Inflammatory macrophage treated with lipopolysaccharide for 1 hour (primary cell): ENCODE measurements around the gene BRIX1.
A peak's percentile ranks its signal among the peaks of the same experiment; 100 is the strongest.

Experiments
- DNase-seq, 2 donors: peaks; one replicate each; pipeline ENCODE4 v3.0.0-alpha.2; 2020 to 2022

Gene BRIX1

DNA sequence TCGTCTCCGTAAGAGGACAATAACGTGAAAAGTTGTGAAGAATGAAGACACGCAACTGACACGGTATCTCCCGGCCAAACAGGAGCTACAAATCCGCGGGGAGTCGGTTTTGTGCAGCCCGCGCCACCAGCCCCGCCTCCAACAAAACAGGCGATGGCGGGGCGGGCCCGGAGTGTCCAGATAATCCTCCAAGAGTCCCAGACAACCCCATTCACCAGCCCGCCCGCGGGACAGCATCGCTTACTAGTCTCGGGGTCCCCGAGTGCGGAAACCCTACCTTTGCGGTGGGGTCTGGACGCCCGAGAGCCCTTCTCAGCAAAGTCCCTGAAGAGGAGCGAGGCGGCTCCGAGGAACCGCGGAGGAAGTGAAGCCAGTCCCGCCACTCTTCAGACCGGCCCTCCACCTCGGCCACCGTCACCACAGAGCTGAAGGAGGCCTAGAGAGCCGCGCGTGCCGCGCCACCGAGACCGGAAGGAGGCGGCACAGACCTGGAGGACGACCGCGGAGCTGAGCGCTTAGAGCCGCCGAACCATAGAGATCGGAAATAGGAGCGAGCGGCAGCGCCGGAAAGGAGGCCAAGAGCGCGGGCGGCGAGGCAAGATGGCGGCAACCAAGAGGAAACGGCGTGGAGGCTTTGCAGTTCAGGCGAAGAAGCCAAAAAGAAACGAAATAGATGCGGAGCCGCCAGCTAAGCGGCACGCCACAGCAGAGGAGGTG, at the start of gene BRIX1, which contains the start of gene RAD1:
TSS of gene BRIX1 (plus strand) at position 573 of the 717 bp plus-strand sequence. CDS start at position 601, 28 bp downstream.
TSS of gene RAD1 (minus strand) at position 366 of the 717 bp plus-strand sequence. CDS start 612 bp downstream, outside the sequence.
- DNase-seq = peak; percentile 94 to 96

DNA sequence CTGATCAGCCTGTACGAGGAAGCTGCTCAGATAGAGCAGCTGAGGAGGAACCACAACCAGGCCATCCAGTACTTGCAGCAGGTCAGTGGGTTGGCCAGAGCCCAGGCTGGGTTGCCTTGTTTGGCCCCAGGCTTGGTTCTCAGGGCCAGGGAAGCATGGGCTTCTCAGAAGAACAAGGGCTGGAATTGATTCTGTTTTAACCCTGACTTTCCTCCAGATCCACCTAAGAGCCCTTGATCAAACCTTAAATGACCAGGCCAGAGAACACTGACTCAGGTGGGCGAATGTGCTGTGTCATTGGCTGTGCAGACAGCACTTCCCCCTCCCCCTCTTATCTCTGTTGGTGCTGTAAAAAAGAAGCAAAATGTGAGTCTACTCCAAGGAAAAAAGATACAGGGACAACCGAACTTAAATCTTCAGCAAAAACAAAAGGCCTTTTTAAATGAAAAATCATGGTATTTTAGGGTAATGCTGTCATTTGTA, 48.5 kb upstream of the BRIX1 start:
- no peak for DNase-seq

GRCh38 chr5:34867660-34868059, 47.9 kb upstream of the BRIX1 start:
- DNase-seq = no peak

- no peak for DNase-seq
These were observed 46.7 kb upstream of the BRIX1 start for GRCh38 chr5:34868791-34869190.

DNA sequence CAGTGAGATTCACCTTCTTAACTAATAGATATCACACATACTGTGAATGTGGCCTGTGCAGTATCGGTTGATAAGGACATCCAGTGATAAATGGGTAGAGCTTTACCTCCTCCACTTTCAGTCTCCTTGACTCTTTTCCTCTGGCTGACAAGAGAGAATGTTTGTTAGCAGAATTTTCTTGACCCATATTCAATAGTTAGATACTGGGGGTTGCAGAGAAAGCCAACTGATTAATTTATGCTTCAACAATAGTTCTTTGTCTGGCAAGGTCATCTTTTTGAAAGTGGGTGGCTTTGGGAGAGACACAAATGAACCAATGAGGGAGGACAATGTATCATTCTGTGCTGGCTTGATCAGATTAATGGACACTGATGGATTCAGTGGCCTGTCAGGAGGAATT, 46.3 kb upstream of the BRIX1 start:
- no peak for DNase-seq

- no peak for DNase-seq
These were observed 45.1 kb upstream of the BRIX1 start for GRCh38 chr5:34870382-34870781.

DNA sequence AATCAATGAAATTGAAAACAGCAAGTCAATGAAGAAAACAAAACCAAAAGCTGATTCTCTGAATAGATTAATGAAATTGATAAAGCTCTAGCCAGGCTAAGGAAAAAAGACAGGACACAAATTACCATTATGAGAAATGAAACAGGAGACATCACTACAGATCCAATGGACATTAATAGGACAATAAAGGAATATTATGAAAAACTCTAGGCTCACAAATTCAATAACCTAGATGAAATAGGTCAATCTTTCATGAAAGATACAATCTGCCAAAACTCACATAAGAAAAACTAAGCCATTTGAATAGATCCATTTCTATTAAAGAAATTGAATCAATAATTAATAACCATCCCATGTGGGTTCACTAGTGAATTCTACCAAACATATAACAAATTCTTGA, 39.2 kb upstream of the BRIX1 start:
- DNase-seq = no peak

DNA sequence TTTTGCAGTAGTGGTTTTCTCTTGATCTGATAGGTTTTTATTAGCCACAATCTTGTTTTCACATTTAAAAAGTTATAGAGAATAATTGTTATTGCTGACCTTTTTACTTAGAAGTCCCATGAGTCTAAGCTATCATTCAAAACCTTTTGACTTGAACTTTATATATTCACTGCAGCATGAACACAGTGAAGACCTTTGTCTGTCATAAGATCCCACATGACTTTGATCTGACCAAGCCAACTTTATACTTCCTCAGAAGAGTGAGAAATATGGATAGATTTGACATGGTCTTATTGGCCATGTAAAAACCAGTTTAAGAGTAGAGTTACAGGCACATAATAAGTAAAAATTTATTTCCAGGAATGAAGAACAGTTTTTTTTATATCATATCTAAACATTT, 34.3 kb upstream of the BRIX1 start:
- DNase-seq = no peak

- no peak for DNase-seq
These were observed 29.0 kb upstream of the BRIX1 start for GRCh38 chr5:34886392-34887119.

DNA sequence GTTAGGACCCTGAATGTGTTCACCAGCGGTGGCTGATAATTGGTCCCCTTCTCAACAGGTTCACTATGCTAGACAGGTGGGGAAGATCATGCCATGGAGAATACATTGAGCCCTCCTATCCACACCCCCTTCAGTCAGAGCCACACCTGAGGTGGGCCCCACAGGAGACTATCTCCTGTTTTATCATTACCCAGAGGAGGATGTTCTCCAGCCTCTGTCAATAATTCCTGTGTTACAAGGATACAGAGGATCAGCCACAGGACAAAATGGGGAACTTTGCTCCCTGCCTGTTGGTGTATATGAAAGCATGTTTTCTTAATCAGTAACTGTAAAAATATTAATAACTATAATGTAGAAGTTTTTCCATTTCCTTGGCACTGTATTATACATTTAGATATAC, 26.1 kb upstream of the BRIX1 start:
- DNase-seq = no peak

DNA sequence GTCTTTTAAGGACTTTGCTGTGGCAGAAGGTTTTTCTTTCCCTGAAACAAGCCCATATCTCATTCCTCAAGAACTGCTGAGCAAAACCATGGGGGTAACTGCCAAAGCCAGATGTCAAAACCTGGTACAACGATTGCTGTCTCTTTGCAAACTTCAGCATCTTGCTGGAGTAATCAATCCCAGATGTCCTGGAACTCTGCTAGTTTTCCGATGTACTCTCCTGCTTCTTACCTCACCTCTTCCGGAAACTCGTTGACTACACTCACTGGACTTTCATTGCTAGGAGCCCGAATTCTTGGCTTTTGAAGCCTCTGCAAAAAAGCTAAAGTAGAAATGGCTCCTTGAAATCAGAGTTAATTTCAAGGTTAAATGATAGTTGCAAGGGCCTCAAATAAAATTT, 23.5 kb upstream of the BRIX1 start:
- no peak for DNase-seq

DNA sequence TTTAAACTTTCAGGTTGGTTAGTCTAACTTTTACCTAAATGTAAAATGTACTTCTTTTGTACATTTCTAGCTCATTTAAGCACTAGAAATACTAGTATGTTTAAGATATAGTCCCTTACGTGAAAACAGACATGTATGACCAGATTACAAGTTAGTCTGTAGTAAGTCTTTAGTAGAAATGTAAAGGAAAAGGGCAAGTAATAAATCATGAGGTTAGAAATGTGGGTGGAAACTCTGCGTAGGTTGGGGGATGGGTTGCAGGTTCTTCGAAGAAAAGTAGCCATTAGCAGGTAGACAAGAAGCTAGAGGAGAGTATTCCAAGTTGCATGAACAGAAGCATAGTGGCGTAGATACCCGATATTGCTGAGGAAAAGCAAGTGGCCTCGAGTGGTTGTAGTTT, 23.1 kb upstream of the BRIX1 start:
- no peak for DNase-seq

DNA sequence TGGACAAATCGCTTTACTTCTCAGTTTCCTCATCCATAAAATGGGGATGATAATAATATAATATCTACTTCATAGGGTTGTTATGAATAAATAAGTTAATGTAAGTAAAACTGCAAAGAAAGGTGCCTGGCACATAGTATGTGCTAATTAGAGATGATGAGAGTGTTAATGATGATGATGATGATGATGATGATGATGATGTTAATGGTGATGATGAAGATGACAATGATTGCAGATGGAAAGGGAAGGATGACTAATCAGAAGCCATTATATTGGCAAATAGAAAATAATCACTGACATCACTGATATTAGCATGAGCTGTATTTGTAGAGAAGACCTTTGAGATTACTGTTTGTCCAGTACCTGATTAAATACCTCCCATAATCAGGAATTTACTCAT, 20.8 kb upstream of the BRIX1 start:
- DNase-seq = no peak

DNA sequence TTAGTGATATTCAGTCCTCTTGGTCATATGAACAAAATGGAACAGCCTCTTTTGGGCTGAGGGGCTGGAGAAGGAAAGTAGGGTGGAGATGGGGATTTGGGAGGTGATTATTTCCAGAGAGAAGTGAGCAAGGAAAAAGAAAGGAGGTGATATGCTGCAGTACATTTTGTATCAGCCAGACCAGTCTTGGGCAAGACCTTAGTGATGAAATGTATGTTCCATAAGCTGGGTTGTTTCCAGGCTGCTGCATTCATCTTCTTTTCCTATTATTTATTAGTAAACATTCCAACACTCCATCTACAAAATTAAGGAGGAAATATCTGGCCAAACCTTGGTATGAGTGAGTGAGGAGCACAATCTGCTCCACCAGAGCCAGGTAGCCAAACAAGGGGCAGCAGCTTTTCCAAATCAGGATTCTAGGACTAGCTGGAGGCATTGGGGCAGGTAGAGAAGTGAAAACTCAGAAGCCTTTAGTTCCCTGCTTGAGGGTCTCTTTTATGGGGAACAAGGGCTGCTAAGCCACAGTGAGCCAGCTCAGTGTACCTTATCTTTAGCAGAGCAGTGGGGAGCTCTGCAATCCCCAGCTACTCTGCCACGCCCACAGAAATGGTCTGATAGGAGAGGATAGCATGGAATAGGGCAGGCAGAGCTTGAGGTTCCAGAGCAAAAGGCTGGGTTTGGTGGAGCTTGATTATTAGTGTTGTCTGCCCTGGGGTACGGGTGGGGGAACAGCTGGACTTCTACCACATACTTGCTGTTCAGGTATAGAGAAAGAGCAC, 19.7 kb upstream of the BRIX1 start:
- no peak for DNase-seq

DNA sequence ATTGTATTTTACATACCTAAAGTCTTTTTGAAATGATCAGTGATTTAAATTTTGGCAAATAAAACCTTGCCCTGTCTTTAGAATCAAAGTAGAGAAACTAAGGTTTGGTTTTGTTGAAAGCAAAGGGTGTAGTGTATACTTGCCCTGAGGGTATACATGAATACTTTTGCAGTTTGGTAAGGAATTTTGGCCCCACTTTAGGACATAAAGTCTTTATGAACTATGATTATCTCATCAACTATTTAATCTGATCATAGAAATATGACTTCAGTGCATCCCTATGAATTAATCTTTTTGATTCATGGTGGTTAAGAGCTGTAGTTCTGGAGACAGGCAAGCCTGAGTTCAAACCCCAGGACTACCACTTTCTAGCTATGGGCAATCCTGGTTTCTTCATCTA, 17.9 kb upstream of the BRIX1 start:
- DNase-seq = no peak

DNA sequence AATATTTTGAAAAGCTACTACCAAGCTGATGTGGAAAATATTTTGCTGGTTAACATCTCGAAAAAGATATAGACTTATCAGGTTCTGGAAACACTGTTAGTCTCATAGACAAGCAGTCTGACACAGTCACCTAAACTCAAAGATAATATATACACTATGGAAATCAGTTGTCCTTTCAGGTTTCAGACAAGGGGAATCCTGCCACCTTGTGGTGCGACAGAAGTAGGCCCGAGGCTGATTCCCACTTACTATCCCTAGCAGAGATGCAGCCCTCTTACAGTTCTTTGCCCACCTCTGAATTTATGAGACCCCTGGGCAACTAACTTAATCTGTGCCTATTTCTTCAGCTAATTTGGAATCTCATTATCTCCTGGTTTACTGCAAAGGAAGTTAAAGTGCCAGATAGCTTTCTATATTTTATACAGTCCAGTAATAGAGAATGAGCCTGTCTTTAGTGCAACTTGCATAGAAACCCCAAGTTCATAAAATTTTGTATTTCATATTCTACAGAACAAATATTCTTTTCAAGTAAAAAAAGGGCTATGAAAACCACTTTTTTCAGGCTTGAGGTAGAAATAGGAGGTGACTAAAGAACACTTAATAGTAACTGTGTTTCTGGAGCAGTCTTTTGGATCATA, 17.1 kb upstream of the BRIX1 start:
- DNase-seq = peak; percentile 27 to 60

- DNase-seq = no peak
These were observed 16.4 kb upstream of the BRIX1 start for GRCh38 chr5:34899066-34899465.

GRCh38 chr5:34900652-34901051, 14.9 kb upstream of the BRIX1 start:
- no peak for DNase-seq

GRCh38 chr5:34903260-34903659, 12.3 kb upstream of the BRIX1 start:
- DNase-seq = no peak

DNA sequence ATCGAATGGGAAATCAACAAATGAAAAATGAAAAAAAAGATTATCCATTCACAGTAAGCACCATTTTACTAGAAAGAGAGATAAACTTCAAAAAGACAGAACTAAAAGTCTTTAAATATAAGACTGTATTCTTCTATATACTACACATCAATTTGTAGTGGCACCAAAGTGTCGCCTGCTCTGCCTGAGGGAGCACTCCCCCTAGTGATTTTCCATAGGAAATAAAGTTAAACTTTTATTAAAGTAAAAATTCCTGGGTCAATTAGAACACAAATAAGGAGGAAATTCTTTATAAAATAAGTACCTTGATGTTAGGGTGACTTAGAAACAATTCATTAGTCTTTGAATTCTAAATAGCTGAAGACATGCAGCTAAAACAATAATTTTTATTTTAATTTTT, 9.9 kb upstream of the BRIX1 start:
- no peak for DNase-seq

DNA sequence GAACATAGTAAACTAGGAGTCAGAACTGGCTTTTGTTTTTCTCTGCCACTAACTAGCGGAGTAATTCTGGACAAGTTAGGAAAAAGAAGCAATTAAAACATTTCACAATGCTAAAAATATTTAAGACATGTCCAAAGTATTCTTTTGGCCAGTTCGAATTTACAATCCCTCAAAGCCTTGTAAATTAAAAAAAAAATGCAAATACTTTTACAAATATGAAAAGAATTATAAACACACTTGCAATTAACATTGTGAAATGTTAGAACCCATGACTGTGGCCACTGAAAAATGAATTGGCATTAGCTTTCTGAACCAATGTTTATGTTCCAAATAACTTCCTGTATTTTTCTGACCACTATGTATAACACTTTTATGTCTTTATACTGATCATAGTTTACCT, 2.4 kb upstream of the BRIX1 start:
- DNase-seq = no peak

DNA sequence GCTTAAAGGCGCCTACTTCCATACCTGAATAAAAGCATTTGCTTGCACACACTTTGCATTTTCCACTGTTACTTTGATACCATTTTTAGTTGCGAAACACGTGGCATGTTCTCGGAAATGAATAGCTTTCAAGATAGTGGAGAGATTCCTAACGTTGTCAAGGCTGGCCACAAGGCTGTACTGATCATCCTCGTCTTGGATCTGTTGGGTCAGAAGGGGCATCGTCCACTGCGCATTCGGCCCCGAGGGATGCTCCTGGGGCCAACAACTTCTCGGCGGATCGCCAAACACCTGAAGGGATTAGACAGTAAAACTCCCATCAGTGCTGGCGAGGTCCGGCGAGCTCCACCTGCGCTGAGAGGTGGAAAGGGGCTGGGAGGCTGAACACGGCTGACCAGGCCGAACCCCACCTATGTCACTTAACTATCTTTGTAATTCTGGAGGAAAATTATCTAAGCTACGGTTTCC, 806 bp upstream of the BRIX1 start:
- DNase-seq = peak in 1 of 2 donors; percentile 7

DNA sequence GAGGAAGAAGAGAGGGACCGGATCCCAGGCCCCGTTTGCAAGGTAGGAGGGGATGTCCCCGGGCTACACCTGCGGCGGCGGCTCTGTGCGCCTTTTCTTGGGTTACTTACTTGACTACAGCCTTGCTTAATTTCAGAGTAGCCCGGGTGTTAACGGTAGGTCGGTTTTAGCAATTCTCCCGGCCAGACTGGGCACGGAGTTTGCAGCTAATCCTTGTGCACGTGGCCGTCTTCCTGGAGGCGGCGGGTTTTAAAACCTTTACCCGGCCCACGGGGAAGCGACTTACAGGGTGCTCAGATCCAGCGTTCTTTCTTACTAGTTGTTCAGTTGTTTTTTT, 313 bp downstream of the BRIX1 start:
- DNase-seq = peak in 1 of 2 donors; percentile 5
